ENCODE results near the gene TCERG1.
A peak's percentile ranks its signal among the peaks of the same experiment; 100 is the strongest.

The TCERG1 gene

DNA sequence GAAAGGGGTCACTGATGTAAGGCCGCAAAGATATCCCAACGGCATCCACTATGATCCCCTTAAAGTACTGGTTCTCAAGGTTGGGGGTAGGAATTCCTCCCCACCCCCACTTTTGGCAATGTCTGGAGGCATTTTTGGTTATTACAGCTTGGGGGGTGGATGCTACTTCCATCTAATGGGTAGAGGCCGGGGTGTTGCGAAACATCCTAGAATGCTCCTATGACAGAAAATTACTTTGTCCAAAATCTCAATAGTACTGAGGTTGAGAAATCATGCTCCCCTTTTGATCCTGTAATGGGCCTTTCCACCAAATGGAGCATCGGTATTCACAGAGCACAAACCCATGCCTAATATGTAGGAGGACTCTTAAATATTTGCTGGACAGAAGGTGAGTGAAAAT lies 20.8 kb upstream of the TCERG1 start:
- TF ChIP-seq CTCF (IDR thresholded peaks at IDR 0.05; ENCODE audit: poor library complexity, severe bottlenecking), result no peak
- DNase-seq (ENCODE audit: low spot score) (no peak), ATAC-seq (ENCODE audit: low read depth) (no peak)
- H3K4me3 ChIP-seq (ENCODE audit: severe bottlenecking), result no peak overlapping the region
- no peaks in the 10 kb centered on the region for H3K27me3 ChIP-seq (ENCODE audit: insufficient read depth, poor library complexity, severe bottlenecking)
- no peaks in the 10 kb centered on the region for H3K9me3 ChIP-seq (ENCODE audit: severe bottlenecking)
- H3K4me1 ChIP-seq (ENCODE audit: insufficient read depth, poor library complexity, severe bottlenecking), result no peaks in the 10 kb centered on the region
- no peaks in the 10 kb centered on the region for H3K36me3 ChIP-seq (ENCODE audit: low read depth)
- H3K27ac ChIP-seq (ENCODE audit: poor library complexity, severe bottlenecking), result no peak overlapping the region

- peak; percentile 69 for ATAC-seq (ENCODE audit: low read depth)
Observed at GRCh38 chr5:146426853-146427618, 20.1 kb upstream of the TCERG1 start.

GRCh38 chr5:146427619-146427997 lies 19.5 kb upstream of the TCERG1 start:
- ATAC-seq (ENCODE audit: low read depth) (no peak), DNase-seq (ENCODE audit: low spot score) (no peak)

More at GRCh38 chr5:146426853-146427618, 20.1 kb upstream of the TCERG1 start:
- peak; percentile 93 for TF ChIP-seq CTCF (IDR thresholded peaks at IDR 0.05; ENCODE audit: poor library complexity, severe bottlenecking)
- Histone ChIP-seq H3K9me3 (ENCODE audit: severe bottlenecking) (no peaks in the 10 kb centered on the region), H3K4me3 (ENCODE audit: severe bottlenecking) (no peak overlapping the region), H3K27ac (ENCODE audit: poor library complexity, severe bottlenecking) (no peak overlapping the region), H3K36me3 (ENCODE audit: low read depth) (no peaks in the 10 kb centered on the region), H3K4me1 (ENCODE audit: insufficient read depth, poor library complexity, severe bottlenecking) (no peaks in the 10 kb centered on the region), H3K27me3 (ENCODE audit: insufficient read depth, poor library complexity, severe bottlenecking) (no peaks in the 10 kb centered on the region)
- DNase-seq (ENCODE audit: low spot score), result no peak

GRCh38 chr5:146428658-146429057 lies 18.5 kb upstream of the TCERG1 start:
- no peak for TF ChIP-seq CTCF (IDR thresholded peaks at IDR 0.05; ENCODE audit: poor library complexity, severe bottlenecking)
- Histone ChIP-seq H3K27me3 (ENCODE audit: insufficient read depth, poor library complexity, severe bottlenecking) (no peaks in the 10 kb centered on the region), H3K4me3 (ENCODE audit: severe bottlenecking) (no peak overlapping the region), H3K4me1 (ENCODE audit: insufficient read depth, poor library complexity, severe bottlenecking) (peaks cover 13% of the 10 kb centered on the region), H3K36me3 (ENCODE audit: low read depth) (no peaks in the 10 kb centered on the region), H3K9me3 (ENCODE audit: severe bottlenecking) (no peaks in the 10 kb centered on the region), H3K27ac (ENCODE audit: poor library complexity, severe bottlenecking) (no peak overlapping the region)
- DNase-seq (ENCODE audit: low spot score), result no peak
- ATAC-seq (ENCODE audit: low read depth), result peak; percentile 66

More at GRCh38 chr5:146427619-146427997, 19.5 kb upstream of the TCERG1 start:
- Histone ChIP-seq H3K4me1 (ENCODE audit: insufficient read depth, poor library complexity, severe bottlenecking) (peaks cover 2% of the 10 kb centered on the region), H3K27me3 (ENCODE audit: insufficient read depth, poor library complexity, severe bottlenecking) (no peaks in the 10 kb centered on the region), H3K36me3 (ENCODE audit: low read depth) (no peaks in the 10 kb centered on the region), H3K9me3 (ENCODE audit: severe bottlenecking) (no peaks in the 10 kb centered on the region), H3K4me3 (ENCODE audit: severe bottlenecking) (no peak overlapping the region), H3K27ac (ENCODE audit: poor library complexity, severe bottlenecking) (no peak overlapping the region)
- no peak for TF ChIP-seq CTCF (IDR thresholded peaks at IDR 0.05; ENCODE audit: poor library complexity, severe bottlenecking)

DNA sequence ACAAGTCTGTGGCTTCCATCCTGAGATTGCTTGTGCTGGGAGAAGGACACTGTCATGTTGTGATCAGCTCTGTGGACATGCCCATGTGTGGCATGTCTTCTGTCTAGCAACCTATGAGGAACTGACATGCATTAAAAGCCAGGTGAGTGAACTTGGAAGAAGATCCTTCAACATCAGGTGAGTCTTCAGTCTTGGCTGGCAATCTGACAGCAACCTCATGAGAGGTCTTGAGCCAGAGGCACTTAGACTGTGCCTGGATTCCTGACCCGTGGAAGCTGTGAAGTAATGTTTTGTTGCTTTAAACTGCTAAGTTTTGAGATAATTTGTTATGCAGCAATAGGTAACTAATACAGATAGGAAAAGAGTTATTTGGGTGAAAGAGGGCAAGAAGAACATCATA lies 6.8 kb upstream of the TCERG1 start:
- Histone ChIP-seq H3K36me3 (ENCODE audit: low read depth) (no peaks in the 10 kb centered on the region), H3K27ac (ENCODE audit: poor library complexity, severe bottlenecking) (no peak overlapping the region), H3K9me3 (ENCODE audit: severe bottlenecking) (no peaks in the 10 kb centered on the region), H3K4me1 (ENCODE audit: insufficient read depth, poor library complexity, severe bottlenecking) (peaks cover 7% of the 10 kb centered on the region), H3K27me3 (ENCODE audit: insufficient read depth, poor library complexity, severe bottlenecking) (no peaks in the 10 kb centered on the region), H3K4me3 (ENCODE audit: severe bottlenecking) (no peak overlapping the region)
- no peak for TF ChIP-seq CTCF (IDR thresholded peaks at IDR 0.05; ENCODE audit: poor library complexity, severe bottlenecking)
- ATAC-seq (ENCODE audit: low read depth), result no peak
- no peak for DNase-seq (ENCODE audit: low spot score)
